Measurements from ENCODE around the gene SCNN1G.

- no peak for TF ChIP-seq POLR2A (IDR thresholded peaks at IDR 0.05; ENCODE audit: low read depth, low read length)
- no peak for TF ChIP-seq POLR2AphosphoS5 (IDR thresholded peaks at IDR 0.05; ENCODE audit: low read depth, low read length)
- no peak for TF ChIP-seq TAF1 (IDR thresholded peaks at IDR 0.05; ENCODE audit: borderline replicate concordance, low read depth, low read length)
These were observed 71.8 kb downstream of the SCNN1G start for GRCh38 chr16:23254338-23254737.

Measured in GM12892 (cell line).